ENCODE data around the gene ERC1.
"Not testable (repeated sequence)": the region's sequence is repeated elsewhere in the genome, so short reads cannot be mapped to it uniquely, and the experiment has no call there.

The ERC1 gene

GRCh38 chr12:1325666-1326065, 334.6 kb downstream of the ERC1 start:
- DNase-seq (ENCODE audit: low read depth): no peak

- DNase-seq (ENCODE audit: low read depth): no peak
Observed at GRCh38 chr12:1326258-1326657, 335.2 kb downstream of the ERC1 start.

GRCh38 chr12:1328391-1328790, 337.4 kb downstream of the ERC1 start:
- no peak for DNase-seq (ENCODE audit: low read depth)

- DNase-seq (ENCODE audit: low read depth): no peak
Observed at GRCh38 chr12:1329784-1330476, 338.9 kb downstream of the ERC1 start.

- DNase-seq (ENCODE audit: low read depth): no peak
Observed at GRCh38 chr12:1330477-1330827, 339.4 kb downstream of the ERC1 start.

GRCh38 chr12:1332327-1332726, 341.3 kb downstream of the ERC1 start:
- no peak for DNase-seq (ENCODE audit: low read depth)

GRCh38 chr12:1338483-1339177, 347.6 kb downstream of the ERC1 start:
- no peak for DNase-seq (ENCODE audit: low read depth)

- not testable (repeated sequence) for DNase-seq (ENCODE audit: low read depth)
Observed at GRCh38 chr12:1339178-1339541, 348.1 kb downstream of the ERC1 start.

GRCh38 chr12:1339618-1340319, 348.7 kb downstream of the ERC1 start:
- DNase-seq (ENCODE audit: low read depth): no peak

- not testable (repeated sequence) for DNase-seq (ENCODE audit: low read depth)
Observed at GRCh38 chr12:1341270-1341669, 350.2 kb downstream of the ERC1 start.

- DNase-seq (ENCODE audit: low read depth): no peak
Observed at GRCh38 chr12:1343422-1343821, 352.4 kb downstream of the ERC1 start.

GRCh38 chr12:1344245-1344644, 353.2 kb downstream of the ERC1 start:
- DNase-seq (ENCODE audit: low read depth): no peak

GRCh38 chr12:1346126-1346525, 355.1 kb downstream of the ERC1 start:
- DNase-seq (ENCODE audit: low read depth): no peak

GRCh38 chr12:1347294-1347693, 356.3 kb downstream of the ERC1 start:
- DNase-seq (ENCODE audit: low read depth): no peak

- DNase-seq (ENCODE audit: low read depth): no peak
Observed at GRCh38 chr12:1348606-1349005, 357.6 kb downstream of the ERC1 start.

GRCh38 chr12:1350055-1350933, 359.3 kb downstream of the ERC1 start:
- no peak for DNase-seq (ENCODE audit: low read depth)

- DNase-seq (ENCODE audit: low read depth): no peak
Observed at GRCh38 chr12:1350934-1351240, 359.9 kb downstream of the ERC1 start.

GRCh38 chr12:1351926-1352325, 360.9 kb downstream of the ERC1 start:
- no peak for DNase-seq (ENCODE audit: low read depth)

GRCh38 chr12:1353451-1353850, 362.4 kb downstream of the ERC1 start:
- no peak for DNase-seq (ENCODE audit: low read depth)

GRCh38 chr12:1355396-1355795, 364.4 kb downstream of the ERC1 start:
- no peak for DNase-seq (ENCODE audit: low read depth)

GRCh38 chr12:1355871-1356270, 364.8 kb downstream of the ERC1 start:
- not testable (repeated sequence) for DNase-seq (ENCODE audit: low read depth)

GRCh38 chr12:1356285-1356684, 365.3 kb downstream of the ERC1 start:
- DNase-seq (ENCODE audit: low read depth): no peak

GRCh38 chr12:1357171-1357570, 366.1 kb downstream of the ERC1 start:
- DNase-seq (ENCODE audit: low read depth): no peak

Measured in stimulated activated CD8-positive, alpha-beta memory T cell treated with anti-CD3 and anti-CD28 coated beads, Interleukin-12 subunit alpha, Interleukin-12 subunit beta, amount 100 ng/mL, for 4 hours (primary cell).